Body of pancreas (tissue), 4 donors: ENCODE data around the gene AKAP5.

Experiments
- POLR2A ChIP-seq, 3 donors: fragments of 450-650 bp; IDR thresholded peaks; one replicate each; pipeline ENCODE4 v1.6.1; 2016; ENCODE audit warnings: antibody characterized with exemption in 3 of 3, mild to moderate bottlenecking in 2 of 3
- TF ChIP-seq, protein P1 (sequence below), 7 experiments: fragments of 450-650 bp in 4 of 7; fragments of 200-600 bp in 3 of 7; sonication (generic) in 3 of 7; IDR thresholded peaks; one replicate each; pipeline ENCODE4 v1.5.1; 2016 to 2019; ENCODE audit warnings: antibody characterized with exemption in 7 of 7

GRCh38 chr14:64478634-64479250 is 13.4 kb downstream of the AKAP5 start:
- no peak for TF ChIP-seq POLR2A (IDR thresholded peaks at IDR 0.05)
- TF ChIP-seq, protein P1, sequence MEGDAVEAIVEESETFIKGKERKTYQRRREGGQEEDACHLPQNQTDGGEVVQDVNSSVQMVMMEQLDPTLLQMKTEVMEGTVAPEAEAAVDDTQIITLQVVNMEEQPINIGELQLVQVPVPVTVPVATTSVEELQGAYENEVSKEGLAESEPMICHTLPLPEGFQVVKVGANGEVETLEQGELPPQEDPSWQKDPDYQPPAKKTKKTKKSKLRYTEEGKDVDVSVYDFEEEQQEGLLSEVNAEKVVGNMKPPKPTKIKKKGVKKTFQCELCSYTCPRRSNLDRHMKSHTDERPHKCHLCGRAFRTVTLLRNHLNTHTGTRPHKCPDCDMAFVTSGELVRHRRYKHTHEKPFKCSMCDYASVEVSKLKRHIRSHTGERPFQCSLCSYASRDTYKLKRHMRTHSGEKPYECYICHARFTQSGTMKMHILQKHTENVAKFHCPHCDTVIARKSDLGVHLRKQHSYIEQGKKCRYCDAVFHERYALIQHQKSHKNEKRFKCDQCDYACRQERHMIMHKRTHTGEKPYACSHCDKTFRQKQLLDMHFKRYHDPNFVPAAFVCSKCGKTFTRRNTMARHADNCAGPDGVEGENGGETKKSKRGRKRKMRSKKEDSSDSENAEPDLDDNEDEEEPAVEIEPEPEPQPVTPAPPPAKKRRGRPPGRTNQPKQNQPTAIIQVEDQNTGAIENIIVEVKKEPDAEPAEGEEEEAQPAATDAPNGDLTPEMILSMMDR (IDR thresholded peaks at IDR 0.05), result peak; percentile 6 to 51 (median 35)
